DMS 273 (cell line): ENCODE data around the gene CD180.
"Not testable (repeated sequence)": the region's sequence is repeated elsewhere in the genome, so short reads cannot be mapped to it uniquely, and the experiment has no call there.

Experiments
- DNase-seq: peaks from one replicate; lab custom pipeline; 2025; ENCODE audit not compliant: unreplicated experiment; lab: John Stamatoyannopoulos, UW

Gene CD180

DNA sequence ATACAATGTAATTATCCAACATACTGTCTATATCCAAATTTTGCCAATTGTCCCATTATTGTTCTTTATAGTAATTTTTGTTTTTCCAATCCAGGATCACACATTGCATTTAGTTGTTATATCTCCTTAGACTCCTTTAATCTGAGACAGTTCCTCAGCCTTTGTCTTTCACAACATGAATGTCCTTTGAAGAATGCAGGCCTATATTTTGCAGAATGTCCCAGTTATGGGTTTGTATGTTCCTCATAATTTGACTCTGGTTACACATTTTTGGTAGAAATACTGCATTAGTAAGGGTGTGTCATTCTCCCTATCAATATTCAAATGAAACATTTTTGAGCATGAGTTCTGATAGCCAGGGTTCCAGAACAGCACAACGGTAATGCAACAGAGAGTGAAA is 6.7 kb downstream of the CD180 start:
- no peak for DNase-seq

DNA sequence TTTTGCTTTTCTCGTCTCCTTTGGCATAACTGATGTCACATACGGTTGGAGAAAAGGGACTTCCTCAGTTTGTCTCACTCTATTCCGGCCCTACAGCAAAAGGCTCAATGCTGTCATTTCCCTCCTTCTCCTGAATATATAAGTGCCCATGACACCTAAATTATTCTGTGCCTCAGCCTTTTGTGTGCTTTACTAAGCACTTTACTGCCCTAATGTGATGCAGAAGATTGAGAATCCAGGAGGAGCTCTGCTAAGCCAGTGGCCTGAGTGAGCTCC is 7.6 kb downstream of the CD180 start:
- no peak for DNase-seq

DNA sequence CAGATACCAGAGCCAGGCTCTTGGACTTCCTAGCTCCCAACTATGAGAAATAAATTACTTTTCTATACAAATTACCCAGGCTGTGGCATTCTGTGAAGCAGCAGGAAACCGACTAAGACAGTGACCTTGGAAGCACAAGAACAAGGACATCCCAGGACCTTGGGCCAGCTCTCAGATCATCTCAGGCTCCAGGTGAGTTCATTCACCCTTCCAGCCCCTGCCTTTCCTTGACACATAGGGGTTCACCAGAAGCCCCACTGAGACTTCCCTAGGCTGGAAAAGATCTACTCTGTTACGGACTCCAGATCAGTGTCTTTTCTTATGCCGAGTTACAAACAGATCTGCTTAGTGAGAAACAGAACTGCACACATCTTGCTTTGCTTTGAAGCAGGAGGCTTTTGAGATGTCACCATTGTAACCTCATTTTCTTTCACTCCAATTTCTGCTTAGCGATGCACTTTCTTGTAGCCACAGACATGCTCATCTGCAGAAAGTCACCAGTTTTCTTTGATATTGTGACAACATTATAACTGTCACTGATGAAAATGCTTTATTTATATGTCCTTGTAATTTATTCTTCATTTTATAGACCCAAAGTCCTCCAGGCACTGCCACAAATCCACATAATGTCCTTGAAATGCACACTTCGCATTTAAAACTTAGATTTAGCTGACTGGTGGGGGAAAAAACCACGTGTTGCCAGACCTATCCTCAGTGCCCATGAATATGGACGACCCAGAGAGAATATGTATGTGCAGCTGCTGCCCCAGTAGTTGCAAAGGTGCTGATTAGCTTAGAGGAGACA is 8.1 kb downstream of the CD180 start:
- peak; percentile 10 for DNase-seq

GRCh38 chr5:67187006-67187715 is 9.4 kb downstream of the CD180 start:
- no peak for DNase-seq

GRCh38 chr5:67183859-67184258 is 12.7 kb downstream of the CD180 start:
- DNase-seq, result no peak

DNA sequence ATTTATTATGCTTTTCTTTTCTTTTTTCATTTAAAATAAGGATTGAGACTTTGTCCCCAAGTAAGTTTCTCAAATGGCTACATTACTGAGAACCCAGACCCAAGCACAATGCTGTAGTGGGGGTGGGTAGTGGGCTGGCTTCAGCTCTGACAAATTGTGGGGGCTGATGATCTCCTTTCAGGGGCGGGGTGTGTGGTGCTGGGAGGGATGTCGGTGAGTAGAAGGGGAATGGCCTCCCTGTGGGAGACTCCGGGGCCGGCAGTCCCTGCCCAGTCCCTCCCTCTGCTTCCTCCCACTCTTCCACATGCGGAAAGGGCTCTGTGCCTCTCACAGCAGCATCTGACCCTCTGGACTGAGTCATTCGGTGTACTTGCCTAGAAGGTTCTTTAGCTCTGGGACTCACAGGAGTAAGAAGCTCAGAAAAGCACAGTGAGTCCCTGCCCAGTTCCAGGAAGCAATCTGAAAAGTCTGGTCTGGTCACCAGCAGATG is 14.3 kb downstream of the CD180 start:
- no peak for DNase-seq

- DNase-seq, result no peak
Observed at GRCh38 chr5:67181648-67182221, 14.9 kb downstream of the CD180 start.

DNA sequence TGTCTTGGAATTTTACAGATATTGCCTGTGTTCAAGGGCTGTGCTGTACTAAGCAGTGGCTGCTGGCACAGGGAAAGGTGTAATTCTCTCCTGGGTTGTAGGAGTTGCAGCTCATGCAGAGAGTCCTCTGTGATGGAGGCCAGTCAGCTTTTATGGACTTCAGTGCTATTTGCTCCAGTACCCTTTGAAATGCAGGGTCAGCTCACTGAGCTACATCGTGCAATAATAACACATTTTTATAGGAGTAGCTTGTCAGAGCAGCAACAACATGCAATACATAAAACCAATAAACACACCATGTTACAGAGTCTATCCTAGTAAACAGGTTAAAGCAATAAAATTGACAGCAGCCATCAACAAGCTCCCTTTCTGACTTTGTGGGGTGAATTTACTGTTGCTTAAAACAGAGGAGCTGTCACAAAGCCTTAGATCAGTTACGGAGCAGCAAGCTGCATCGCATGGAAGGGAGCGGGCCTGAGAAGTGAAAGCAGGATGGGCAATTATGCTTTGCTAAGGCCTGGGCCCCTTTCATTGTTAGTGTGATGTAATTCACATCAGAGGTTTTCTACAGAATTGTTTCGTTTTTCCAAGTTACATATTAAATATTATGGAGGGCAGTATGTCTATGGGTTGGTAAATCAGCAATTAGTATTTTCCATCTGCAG is 16.8 kb downstream of the CD180 start:
- DNase-seq, result no peak

DNA sequence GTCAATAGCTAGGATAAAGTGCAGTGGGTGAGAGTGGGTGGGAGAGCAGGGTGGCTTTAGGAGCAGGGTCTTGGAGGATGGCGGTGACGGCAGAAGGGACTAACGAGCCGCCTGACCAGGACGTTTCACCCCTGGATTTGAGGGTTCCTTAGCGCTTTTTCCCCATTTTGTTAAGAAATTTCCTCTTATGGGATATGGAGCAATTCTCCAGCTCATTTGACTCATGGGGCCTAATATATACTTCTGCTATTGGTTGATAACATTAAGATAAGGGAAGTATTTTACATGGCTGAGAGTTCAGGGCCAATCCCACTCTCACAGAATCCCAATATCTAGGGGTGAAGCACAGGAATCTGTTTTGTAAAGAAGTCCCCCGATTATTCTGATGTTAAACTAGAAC is 17.6 kb downstream of the CD180 start:
- no peak for DNase-seq

DNA sequence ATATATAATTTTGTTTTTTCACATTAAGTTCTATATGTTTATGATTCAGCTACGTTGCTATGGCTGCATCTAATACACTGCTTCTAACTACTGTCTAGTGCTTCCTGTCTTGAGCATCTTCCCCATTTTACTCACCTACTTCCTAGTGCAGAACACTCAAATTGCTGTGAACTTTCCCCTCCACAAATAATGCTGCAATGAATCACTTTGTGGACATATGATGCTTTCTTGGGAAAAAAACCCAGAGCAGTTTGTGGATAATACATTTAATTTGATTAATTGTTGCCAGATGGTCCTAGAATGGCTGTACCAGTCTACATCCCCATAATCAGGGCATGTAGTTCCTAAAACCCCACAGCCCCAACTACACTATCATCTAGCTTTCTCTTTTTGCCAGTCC is 18.5 kb downstream of the CD180 start:
- peak; percentile 31 for DNase-seq

DNA sequence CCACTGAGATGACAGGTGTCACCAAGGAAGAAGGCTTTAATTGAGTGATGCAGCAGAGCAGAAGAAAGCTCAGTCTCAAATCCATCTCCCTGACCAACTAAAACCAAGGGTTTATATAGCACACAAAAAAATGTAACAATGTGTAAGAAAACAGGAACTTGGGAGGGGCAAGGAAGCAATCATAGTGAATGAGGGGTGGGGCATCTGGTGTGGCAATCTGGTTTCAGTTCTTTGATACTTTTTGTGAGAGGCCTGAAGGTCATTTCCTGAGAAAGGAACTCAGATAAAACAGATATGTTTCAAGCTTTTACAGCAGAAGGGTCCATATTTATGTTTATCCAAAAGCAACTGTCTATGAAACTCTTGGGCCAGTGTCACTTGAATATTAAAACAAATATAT is 19.7 kb downstream of the CD180 start:
- DNase-seq, result no peak

GRCh38 chr5:67173959-67174358 is 22.6 kb downstream of the CD180 start:
- no peak for DNase-seq

- not testable (repeated sequence) for DNase-seq
Observed at GRCh38 chr5:67173351-67173750, 23.2 kb downstream of the CD180 start.

DNA sequence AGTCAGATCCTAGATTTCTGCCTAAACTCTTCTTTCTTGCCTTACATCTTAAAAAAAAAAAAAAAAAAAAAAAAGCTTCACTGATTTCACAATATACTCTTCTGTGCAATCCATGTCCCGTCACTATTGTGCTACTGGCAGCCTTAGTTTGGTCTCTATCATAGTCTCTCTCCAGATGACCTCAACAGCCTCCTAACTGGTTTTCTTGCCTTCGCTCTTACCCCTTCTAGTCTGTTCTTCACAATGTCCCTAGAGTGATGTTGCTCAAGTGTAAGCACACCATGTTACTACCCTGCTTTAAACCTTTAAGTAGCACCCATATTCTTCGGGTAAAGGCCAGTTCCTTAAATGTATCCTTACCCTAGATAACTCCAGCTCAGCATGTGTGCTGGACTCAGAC is 25.8 kb downstream of the CD180 start:
- no peak for DNase-seq

DNA sequence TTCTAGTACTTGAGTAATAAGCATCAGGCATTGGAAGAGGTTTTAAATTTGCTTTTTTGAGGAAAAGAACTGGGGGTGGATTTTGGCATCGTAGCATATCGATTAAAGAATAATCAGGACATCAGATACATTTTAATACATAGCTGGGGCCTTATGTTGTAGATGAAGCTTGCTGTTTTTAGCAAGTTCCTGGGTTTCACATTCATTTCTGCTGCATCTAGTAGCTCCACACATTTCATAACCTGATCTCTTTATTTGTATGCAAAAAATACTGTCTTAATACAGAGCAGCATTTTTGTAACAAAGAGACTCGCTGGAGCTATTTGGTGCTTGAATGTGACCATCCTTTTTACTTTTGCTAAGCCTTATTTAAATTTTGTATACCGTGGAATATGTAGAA is 28.5 kb downstream of the CD180 start:
- no peak for DNase-seq

- no peak for DNase-seq
Observed at GRCh38 chr5:67166460-67167285, 29.9 kb downstream of the CD180 start.

GRCh38 chr5:67165526-67166459 is 30.8 kb downstream of the CD180 start:
- DNase-seq, result peak; percentile 18

- DNase-seq, result no peak
Observed at GRCh38 chr5:67164856-67165525, 31.6 kb downstream of the CD180 start.

- DNase-seq, result no peak
Observed at GRCh38 chr5:67163863-67164595, 32.6 kb downstream of the CD180 start.
